HG03175 (cell line): ENCODE data around the gene TCF20.

Experiments
- ATAC-seq: cut with Tn5 transposase; IDR thresholded peaks from one replicate; pipeline ENCODE4 v1.9.1; 2021; ENCODE audit warnings: mild to moderate bottlenecking, moderate library complexity; ENCODE audit not compliant: unreplicated experiment

The TCF20 gene

DNA sequence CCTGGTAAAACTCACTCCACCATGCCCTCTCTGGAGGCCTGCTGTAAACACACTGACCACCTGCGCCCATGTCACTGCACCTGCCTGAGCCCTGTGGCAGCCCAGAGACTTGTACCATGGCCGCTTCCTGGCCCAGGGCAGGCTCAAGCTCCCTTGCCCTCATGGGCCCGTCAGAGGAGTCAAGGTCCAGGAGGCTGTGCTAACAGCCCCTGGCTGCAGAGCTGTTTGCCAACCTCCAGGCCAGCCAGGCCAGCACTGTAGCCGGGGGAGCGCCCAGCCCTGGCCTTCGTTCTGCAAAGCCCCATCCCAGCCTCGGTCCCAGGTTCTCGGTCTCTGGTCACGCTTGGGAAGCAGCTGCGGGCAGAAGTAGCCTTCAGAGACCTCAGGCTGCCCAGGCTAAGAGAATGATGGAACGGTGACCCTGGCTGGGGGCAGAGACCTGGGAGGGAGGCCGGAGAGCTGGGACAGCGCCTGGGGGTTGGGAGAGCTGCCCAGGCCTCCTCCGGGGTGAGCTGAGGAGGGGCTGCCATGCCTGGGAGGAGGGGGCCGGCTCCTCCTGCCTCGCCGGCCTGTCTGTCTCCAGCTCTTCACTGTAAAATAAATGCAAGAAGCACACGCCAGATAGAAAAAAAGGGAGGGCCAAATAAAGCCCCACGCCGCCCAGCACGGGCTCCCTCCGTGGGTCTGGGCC lies 11.9 kb upstream of the TCF20 start:
- ATAC-seq: no peak

DNA sequence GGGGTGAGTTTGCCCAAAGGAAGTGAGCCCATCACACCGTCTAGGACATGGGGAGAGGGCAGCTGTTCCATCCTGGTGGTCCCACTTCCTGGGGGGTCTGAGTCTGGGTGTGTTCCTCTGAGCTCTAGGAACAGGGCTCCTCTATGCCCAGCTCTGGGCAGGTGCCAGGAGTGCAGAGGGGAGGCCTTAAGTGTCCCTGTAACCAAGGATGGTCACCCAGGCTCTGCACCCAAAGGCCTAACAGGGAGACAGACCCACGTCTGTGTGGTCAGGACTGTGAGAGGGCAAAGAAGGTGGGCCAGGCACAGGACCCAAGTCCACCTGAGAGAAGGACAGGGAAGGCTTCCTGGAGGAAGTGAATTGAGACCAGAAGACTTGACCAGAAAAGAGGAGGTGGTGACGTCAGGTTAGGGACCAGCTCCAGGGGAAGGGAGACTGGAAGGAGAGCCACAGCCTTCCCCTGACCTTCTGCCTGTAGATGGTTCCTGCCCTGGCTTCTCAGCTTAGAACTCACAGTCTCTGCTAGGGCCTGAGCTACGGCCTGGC lies 11.3 kb upstream of the TCF20 start:
- ATAC-seq: no peak

DNA sequence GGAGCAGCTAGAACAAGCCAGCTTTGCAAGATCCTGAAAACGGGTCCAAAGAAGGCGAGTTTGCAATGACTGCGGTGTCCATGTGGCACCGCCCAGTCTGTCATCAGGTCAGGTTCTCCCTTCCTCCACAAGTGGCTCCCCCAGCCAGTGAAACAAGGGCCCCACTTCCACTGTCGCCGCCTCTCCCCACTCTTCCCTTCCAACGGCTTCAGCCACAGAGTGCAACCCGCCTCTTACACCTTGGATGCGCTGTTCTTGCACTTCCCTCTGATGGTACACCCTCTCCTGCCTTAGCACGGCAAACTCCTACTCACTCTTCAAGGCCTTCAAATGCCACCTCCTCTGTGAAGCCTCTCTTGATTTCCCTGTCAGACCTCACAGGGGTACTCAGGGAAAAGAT lies 10.8 kb upstream of the TCF20 start:
- ATAC-seq: no peak

DNA sequence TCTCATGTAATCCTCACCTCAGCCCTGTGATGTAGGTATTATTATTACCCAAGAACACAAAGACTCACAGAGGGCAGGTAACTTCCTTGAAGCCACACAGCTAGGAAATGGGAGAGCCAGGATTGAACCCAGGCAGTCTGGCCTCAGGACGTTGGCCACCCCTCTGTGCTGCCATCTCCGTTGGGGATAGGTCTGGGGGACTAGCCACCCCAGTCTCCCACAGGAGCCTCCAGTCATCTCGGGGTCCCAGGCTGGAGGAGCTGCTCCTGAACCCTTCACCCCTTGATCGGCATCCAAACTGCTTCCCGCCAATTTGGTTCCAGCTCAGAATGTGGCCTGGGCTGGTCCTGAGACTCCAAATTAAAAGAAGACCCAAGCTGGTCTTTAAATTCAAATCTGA lies 10.4 kb upstream of the TCF20 start:
- no peak for ATAC-seq

DNA sequence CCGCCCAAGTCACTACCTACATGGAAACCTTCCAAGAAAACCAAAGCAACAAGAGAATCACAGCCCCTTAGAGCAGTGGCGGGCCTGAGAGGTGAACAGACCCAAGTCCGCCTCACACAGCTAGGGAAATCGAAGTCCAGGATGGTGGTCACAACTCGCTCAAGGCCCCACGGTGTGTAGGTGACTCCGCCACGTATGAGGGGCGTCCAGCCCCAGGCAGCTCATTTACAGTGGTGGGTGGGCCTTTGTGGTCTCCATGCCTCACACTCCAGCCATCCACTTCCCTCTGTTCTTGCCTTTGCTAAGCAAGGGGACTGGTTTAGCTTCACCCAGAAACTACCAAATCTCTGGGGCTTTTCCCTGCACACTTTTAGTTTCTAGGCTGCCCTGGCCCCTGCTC lies 9.7 kb upstream of the TCF20 start:
- ATAC-seq: no peak

DNA sequence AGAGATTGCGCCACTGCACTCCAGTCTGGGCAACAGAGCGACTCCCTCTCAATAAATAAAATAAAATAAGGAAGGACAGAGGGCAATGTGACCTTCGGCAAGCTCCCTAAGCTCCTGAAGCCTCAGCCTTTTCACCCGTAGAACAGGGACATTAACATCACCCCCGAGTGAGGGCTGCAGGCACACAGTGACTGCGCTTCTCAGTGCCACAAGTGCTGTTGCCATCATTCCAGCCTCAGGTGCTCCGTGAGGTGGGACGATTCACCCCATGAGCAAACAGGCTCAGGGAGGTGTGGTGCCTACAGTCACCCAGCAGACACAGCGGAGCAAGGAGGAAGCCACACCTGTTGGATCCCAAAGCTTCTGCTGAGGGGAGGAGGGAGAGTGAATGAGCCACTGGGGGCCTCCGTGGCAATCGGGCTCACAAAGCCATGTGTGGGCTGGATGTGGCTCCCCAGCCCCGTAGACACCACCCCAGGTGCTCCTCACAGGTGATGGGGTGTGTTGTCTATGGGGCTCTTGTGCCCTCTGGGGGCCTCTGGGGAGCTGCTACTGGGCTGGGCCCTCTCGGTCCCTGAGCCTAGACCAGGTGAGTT lies 9.1 kb upstream of the TCF20 start:
- no peak for ATAC-seq

DNA sequence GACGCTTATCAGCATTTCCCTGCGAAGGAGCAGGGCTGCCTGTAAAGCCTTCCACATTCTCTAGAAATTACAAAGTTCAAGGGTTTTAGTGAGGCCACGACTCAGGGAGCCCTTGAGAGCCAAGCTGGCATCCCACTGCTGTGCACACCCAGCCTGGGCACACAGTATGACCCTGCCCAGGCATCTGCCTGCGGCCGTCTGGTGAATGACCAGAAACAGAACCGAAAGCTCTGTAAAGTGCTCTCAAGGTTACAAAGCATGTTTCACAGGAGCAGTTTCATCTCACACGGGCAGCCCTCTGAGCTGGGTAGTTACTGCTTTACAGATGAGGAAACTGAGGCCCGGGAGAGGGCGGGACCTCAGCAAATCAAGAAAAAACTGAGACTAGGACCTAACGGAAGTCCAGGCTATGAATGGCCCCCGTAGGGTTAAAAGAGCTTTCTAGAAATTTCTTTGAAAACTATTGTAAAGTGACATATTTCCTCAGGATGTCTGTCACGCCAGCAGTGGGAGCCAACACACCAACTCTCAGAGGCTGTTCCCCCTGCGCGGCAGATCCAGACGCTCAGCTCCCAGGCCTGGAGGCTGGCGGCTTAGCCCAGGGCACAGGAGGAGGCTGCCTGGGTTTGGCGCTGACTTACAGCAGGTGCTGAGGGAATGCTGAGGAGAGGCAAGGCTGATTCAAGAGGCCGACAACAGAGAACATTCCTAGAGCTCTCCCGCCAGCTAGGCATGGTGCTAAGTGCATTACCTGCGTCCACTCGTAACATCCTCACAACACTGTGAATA lies 7.7 kb upstream of the TCF20 start:
- peak; percentile 46 for ATAC-seq

DNA sequence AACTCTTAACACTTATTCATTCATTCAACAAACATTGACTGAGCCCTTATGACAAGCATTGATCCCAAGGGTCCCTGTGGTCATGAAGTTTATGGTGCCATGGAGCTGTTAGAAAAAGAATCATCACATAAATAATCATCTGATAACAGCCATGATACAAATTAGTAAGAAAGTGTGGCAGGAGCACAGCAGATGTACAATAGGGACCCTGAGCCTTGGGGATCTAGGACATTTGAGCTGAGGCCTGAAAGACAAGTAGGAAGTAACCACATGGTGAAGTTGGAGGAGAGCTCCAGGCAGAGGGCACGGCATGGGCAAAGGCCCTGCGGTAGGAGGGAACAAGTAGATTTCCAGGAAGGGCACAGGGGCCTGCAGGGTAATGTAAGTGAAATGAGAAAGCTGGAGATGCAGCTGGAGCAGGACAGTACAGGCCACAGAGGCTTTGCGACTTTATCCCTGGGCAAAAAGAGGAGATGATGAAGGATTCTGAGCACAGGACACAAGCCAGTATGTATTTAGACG lies 6.8 kb upstream of the TCF20 start:
- no peak for ATAC-seq

DNA sequence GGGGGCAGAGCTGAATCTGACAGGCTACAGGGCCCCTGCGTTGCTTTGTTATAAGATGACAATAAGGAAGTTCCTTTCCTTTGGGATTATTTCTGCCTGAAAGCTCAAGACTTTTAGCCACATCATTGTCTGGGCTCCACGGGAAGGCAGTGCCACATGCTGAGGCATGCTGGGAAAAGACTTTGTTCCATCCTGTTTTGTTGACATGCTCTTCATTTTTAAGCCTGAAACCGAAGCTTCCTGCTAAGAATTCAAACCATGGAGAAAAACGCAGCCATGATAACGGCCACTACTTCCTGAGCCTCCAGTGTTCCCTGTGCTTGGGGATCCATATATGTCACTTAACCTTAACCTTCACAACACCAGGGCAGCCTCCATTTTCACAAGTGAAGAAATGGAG lies 5.5 kb upstream of the TCF20 start:
- no peak for ATAC-seq

DNA sequence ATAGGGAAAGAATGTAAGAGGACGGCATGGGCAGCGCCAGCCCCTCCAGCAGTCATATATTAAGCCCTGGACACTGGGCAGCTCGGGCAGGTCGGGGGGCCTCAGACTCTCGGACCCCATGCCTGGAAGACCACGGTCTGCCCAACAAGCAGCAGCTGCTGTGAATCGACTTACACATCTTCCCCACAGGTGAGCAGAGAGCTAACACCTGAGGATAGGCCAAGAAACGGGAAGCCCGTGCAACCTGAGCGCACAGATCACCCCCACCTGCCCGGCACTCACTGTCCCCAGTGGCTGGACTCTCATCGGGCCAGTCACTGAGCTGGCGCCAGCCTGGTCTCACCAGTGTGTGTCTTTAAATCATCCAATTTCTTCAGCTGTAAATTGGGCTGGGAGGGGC lies 4.7 kb upstream of the TCF20 start:
- ATAC-seq: no peak

DNA sequence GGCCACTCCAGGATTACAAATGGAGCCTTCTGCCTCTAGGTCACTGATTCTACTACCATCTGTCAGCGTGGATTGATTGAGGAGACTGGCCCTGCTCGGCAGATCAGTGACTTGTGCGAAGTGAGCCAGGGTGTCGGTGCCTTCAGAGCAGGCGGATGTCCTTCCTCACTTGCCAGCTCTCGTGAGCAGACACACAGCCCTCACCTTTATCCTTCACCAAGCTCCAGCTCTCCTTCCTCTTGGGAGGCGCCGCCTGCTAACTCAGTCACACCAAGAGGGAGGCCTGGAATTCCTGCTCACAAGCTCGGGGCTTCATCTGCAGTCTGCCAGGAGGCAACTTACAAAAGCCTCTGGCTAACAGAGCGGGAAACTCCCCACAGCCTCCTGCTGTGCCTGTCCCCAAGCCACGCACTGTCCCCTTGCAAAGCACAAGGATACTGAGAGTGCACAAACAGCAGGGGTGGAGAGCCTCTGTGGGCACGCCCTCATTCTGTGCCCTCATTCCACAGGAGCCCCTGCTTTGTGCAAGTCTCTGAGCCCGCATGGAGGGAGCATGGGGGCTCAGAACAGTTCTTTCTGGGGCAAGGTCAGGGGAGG lies 3.5 kb upstream of the TCF20 start:
- ATAC-seq: no peak

DNA sequence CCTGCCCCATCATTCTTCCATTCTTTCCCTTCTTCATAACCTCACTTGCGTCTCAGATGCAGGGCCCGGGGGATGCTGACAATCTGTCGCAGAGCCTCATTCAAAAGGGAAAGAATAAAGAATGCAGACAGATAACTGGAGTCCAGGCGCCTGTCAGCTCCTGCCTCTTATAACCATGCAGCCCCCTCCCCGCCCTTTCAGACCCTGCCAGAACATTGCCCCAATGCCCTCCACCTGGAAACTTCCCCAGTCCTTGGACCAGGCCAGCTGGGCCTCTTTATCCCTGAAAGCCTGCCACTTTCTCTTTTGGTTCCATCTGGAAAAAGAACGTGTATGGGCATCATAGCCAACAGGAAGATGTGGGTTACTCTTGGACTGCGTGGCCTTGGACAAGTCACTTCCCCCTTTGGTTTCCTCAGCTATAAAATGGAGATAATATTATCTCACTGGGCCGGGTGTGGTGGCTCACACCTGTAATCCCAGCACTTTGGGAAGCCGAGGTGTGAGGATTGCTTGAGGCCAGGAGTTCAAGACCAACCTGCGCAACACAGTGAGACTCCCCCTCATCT lies 2.1 kb upstream of the TCF20 start:
- ATAC-seq: no peak

DNA sequence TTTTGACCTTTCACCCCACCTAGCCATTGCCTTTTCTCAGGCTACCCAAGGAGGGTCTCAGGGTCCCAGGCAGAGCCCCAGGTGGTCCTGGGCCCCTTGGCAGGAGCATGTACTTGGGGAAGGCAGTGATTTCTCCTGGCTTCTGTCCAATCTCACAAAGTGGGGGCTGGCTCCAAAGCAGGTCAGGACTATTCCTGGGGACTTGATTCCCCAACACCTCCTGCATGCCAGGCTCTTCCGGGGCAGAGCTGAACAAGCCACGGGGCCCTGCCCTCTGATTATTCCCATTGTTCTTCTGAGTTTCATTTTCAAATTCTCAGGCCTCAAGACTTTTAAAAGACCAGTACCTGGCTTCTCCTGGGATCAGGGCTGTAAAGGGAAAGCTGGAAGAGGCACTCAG lies 1.5 kb upstream of the TCF20 start:
- ATAC-seq: no peak

DNA sequence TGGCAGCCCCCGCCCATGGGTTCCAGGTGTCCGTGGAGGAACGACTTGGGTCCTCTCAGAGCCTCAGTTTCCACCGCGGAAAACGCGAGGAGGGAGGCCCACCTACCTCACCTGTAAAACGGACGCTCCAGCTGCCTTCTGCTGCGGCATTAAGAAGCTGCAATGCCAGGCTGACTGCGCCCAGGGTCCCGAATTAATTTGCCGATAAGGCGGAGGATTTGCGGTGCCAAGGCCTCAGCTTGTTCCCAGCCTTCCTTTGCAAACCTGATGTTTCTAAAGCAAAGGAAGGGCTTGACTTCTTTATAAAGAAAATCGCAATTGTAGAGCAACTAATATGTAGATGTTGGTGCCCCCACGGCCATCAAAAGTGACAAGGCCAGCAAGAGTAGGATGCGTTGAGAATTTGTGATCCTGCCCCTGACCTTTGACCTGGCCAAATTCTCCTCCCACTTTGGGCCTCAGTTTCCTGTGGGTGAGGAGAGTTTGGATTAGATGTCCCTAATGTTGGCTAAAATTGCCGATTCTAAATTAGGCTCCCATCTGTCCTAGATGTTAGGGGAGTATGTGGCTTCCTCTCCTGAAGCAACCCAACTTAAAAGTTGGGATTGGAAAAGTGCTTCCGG lies 849 bp upstream of the TCF20 start:
- ATAC-seq: no peak

DNA sequence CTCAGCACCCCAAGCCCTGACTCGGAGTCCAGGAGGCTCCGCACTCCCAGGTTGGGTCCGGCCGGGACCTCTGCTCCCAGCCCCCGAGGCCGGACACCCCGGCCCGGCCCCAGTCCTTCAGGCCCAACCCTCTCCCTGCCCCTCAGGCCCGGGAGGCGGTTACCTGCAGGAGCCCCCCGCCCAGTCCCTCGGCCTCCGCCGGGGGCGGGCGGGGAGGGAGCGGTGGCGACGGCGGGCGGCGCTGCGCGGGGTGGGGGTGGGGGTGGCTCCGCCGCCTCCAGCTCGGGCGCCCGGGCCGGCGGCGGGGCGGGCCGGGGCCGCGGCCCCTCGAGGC lies 310 bp downstream of the TCF20 start:
- ATAC-seq: peak; percentile 42

DNA sequence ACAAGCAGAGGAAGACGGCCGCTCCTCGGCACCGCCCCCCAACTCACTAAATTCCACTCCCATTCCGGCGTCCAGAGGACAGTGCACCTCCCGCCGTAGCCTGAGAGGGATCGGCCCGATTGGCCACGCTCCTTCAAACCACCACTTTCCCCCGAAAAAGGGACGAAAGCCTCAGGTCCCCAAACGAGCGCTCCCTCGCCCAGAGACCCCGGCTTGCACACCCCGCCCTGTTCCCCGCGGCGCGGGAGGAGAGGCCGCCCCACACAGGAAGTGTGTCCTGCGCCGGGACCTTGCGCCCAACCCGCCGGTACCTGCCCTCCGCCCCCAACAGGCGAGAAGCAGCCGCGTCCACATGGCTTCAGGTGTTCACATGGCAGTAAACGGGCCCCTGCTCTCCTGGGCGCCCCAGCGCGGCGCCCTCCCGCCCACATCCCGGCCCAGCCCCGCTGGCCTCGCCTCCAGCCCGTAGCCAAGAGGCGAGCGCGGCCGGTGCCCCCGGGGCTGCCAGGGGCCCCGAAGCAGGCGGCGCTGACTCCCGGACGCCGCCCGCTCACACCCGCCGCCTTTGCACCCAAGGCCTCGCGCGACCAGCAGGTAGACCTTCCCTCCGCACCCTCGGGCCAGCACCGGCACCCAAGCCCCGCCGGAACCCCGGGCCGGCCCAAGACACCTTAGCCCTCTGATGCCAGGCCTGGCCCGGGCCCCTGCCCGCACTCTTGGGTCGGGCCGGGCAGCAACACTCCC lies 849 bp downstream of the TCF20 start:
- peak; percentile 59 for ATAC-seq

DNA sequence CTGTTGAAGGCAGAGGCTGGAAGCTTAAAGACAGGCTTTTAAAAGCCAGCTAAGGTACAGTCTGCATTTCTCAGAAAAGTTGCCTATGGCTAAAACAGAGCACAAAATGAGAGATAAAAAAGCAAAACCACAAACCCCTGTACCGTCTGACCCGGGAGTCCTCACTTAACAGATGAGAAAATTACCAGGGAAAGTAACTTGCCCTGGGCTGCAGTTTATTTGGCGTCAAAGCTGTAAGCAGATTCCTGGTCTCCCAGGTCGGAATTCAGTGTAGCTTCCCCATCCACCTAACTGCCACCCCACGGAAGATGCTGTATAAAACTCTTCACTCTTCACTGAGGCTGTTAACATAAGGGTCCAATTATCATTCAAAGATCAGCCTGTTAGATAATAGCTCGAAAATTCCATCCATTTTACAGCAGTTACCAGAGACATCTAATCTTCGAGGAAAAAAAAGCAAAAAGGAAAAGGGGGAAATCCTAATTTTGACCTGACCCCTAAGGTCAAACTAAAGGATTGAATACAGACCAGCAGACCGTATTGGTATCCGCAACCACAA lies 1.5 kb downstream of the TCF20 start:
- no peak for ATAC-seq

DNA sequence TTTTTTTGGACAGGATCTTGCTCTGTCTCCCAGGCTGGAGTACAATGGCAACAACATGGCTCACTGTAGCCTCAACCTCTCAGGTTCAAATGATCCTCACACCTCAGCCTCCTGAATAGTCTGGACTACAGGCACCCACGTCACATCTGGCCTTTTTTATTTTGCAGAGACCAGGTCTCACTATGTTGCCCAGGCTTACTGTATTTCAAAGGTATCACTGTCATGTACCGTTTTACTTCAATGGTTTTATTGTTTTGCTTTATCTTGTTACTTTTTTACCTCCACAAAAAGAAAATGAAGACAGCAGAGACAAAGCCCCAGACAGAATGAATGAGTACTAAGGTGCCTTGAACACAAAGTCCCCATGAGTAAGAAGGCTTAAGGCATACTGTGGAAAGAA lies 5.1 kb downstream of the TCF20 start:
- ATAC-seq: no peak

DNA sequence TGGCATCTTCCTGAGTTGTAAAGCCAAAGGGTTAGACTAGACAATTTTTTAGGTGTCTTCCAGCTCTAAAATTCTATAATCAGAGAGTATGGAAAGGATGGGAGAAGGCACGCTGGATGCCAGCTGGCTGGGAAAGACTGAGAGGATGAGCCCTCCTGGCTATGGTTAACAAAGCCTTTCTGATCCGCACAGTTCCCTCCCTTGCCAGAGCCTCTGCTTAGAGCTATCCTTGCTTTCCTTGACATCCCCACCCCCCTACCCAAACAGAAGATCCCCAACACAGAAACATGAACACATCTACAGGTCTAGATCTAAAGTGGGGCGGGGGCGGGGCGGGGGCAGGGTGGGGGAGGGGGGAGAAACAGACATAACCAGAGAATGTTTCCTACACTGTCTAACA lies 6.5 kb downstream of the TCF20 start:
- ATAC-seq: no peak

DNA sequence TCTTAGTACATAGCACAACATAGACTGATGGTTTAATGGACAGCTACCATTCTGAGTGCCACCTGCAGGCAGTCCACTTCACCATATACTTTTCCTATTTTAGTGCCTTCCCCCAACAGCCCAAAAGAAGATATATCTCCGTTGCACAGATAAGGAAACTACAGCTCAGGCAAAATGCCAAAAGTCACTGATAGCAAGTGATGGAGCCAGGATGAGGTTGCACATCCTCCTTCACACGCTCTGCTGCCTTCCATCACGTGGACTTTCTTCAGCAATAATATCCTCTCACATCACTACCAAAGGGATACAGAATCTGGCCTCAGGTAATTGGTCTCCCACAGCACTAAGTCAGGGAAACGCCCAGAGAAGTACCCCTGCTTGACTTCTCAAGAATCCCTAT lies 7.5 kb downstream of the TCF20 start:
- no peak for ATAC-seq
